ENCODE data around the gene PTGIS. TPM values are rescaled to one million over a fixed set of nuclear protein-coding genes. Genes with fewer than 3 reads are reported as not detected.

Gene PTGIS
- polyA plus RNA-seq, 1 donor (not counting 4 experiments of a cell fraction or from before 2014, with no cell fraction given), result not detected

GRCh38 chr20:49545572-49545971 is 22.4 kb downstream of the PTGIS start:
- Histone ChIP-seq H3K9ac (ENCODE audit: control insufficient read depth, extremely low read depth, insufficient read depth, low read length) (no peak overlapping the region), H3K9me1 (ENCODE audit: control insufficient read depth, extremely low read depth, insufficient read depth, low read length) (no peaks in the 10 kb centered on the region), H3K4me3 (ENCODE audit: control insufficient read depth in 2 of 3, extremely low read depth in 1 of 3, insufficient read depth in 2 of 3, low read depth in 1 of 3, low read length in 3 of 3) (no peak overlapping the region), H3K27ac (ENCODE audit: control insufficient read depth, insufficient read depth, low read length) (no peak overlapping the region), H3K4me2 (ENCODE audit: control insufficient read depth, extremely low read depth, insufficient read depth, low read depth, low read length) (no peak overlapping the region), H3K36me3 (ENCODE audit: control insufficient read depth in 2 of 2, extremely low read depth in 1 of 2, insufficient read depth in 2 of 2, low read length in 2 of 2) (no peaks in the 10 kb centered on the region), H3K9me3 (ENCODE audit: control insufficient read depth, low read depth, low read length) (no peaks in the 10 kb centered on the region), H3K4me1 (ENCODE audit: control insufficient read depth, extremely low read depth, insufficient read depth, low read length) (no peaks in the 10 kb centered on the region), H2AFZ (ENCODE audit: control insufficient read depth, low read length) (no peak overlapping the region), H3K79me2 (ENCODE audit: control insufficient read depth, insufficient read depth, low read length) (no peaks in the 10 kb centered on the region), H4K20me1 (ENCODE audit: control insufficient read depth, extremely low read depth, insufficient read depth, low read length) (no peaks in the 10 kb centered on the region), H3K27me3 (ENCODE audit: control insufficient read depth, extremely low read depth, insufficient read depth, low read length) (peaks cover 5% of the 10 kb centered on the region)
- dilution Hi-C loops (cut with MboI; ENCODE audit: extremely low pct_ligation_motif_present, low sequenced_read_pairs), result no loop called here
- TF ChIP-seq, protein P1, sequence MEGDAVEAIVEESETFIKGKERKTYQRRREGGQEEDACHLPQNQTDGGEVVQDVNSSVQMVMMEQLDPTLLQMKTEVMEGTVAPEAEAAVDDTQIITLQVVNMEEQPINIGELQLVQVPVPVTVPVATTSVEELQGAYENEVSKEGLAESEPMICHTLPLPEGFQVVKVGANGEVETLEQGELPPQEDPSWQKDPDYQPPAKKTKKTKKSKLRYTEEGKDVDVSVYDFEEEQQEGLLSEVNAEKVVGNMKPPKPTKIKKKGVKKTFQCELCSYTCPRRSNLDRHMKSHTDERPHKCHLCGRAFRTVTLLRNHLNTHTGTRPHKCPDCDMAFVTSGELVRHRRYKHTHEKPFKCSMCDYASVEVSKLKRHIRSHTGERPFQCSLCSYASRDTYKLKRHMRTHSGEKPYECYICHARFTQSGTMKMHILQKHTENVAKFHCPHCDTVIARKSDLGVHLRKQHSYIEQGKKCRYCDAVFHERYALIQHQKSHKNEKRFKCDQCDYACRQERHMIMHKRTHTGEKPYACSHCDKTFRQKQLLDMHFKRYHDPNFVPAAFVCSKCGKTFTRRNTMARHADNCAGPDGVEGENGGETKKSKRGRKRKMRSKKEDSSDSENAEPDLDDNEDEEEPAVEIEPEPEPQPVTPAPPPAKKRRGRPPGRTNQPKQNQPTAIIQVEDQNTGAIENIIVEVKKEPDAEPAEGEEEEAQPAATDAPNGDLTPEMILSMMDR (optimal IDR thresholded peaks at IDR 0.05 in 1 of 3, IDR thresholded peaks at IDR 0.05 in 1 of 3, conservative IDR thresholded peaks at IDR 0.05 in 1 of 3; ENCODE audit: extremely low read depth in 1 of 3, insufficient read depth in 2 of 3, low read length in 3 of 3), result peak; percentile 29 to 44 (median 41)
- no peak for TF ChIP-seq EZH2 (IDR thresholded peaks at IDR 0.05; ENCODE audit: low read length)
- DNase-seq (ENCODE audit: low read depth, low spot score) (no peak), FAIRE-seq (no peak)

DNA sequence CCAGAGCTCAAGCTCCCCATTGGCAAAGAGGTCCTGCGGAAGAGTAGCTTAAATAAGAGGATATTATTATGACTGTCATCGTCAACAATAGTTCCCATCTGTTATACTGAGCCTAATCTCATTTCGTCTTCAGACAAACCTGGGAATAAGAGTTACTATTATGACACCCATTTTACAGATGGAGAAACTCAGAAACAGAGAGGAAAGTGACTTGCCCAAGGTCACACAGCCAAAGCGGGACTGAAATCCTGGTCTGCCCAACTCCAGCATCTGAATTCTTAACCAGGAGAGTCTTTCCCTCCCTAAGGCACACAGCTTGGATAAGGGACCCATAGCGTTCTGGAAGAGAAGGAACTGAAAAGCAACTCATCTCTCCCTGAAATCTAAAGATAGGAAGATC is 23.4 kb downstream of the PTGIS start:
- no peaks in the 10 kb centered on the region for H3K36me3 ChIP-seq (ENCODE audit: control insufficient read depth in 2 of 2, extremely low read depth in 1 of 2, insufficient read depth in 2 of 2, low read length in 2 of 2)
- no peaks in the 10 kb centered on the region for H3K9me3 ChIP-seq (ENCODE audit: control insufficient read depth, low read depth, low read length)
- H3K27me3 ChIP-seq (ENCODE audit: control insufficient read depth, extremely low read depth, insufficient read depth, low read length), result peaks cover 5% of the 10 kb centered on the region
- H3K9me1 ChIP-seq (ENCODE audit: control insufficient read depth, extremely low read depth, insufficient read depth, low read length), result no peaks in the 10 kb centered on the region
- H2AFZ ChIP-seq (ENCODE audit: control insufficient read depth, low read length), result no peak overlapping the region
- H3K79me2 ChIP-seq (ENCODE audit: control insufficient read depth, insufficient read depth, low read length), result no peaks in the 10 kb centered on the region
- no peaks in the 10 kb centered on the region for H4K20me1 ChIP-seq (ENCODE audit: control insufficient read depth, extremely low read depth, insufficient read depth, low read length)
- dilution Hi-C loops (cut with MboI; ENCODE audit: extremely low pct_ligation_motif_present, low sequenced_read_pairs), result no loop called here
- H3K4me1 ChIP-seq (ENCODE audit: control insufficient read depth, extremely low read depth, insufficient read depth, low read length), result no peaks in the 10 kb centered on the region
- no peak overlapping the region for H3K4me3 ChIP-seq (ENCODE audit: control insufficient read depth in 2 of 3, extremely low read depth in 1 of 3, insufficient read depth in 2 of 3, low read depth in 1 of 3, low read length in 3 of 3)
- FAIRE-seq, result no peak
- no peak for TF ChIP-seq EZH2 (IDR thresholded peaks at IDR 0.05; ENCODE audit: low read length)
- TF ChIP-seq, protein P1 (optimal IDR thresholded peaks at IDR 0.05 in 1 of 3, IDR thresholded peaks at IDR 0.05 in 1 of 3, conservative IDR thresholded peaks at IDR 0.05 in 1 of 3; ENCODE audit: extremely low read depth in 1 of 3, insufficient read depth in 2 of 3, low read length in 3 of 3), result no peak
- no peak overlapping the region for H3K4me2 ChIP-seq (ENCODE audit: control insufficient read depth, extremely low read depth, insufficient read depth, low read depth, low read length)
- DNase-seq (ENCODE audit: low read depth, low spot score), result no peak
- H3K27ac ChIP-seq (ENCODE audit: control insufficient read depth, insufficient read depth, low read length), result no peak overlapping the region
- H3K9ac ChIP-seq (ENCODE audit: control insufficient read depth, extremely low read depth, insufficient read depth, low read length), result no peak overlapping the region

Data from keratinocyte (primary cell).